RWPE2 (cell line): ENCODE results near the gene BBIP1.

Experiments
- ATAC-seq: fragments of 200-7000 bp; cut with Tn5 transposase; 3 replicates; pipeline ENCODE4 v1.9.1; 2021; ENCODE audit warnings: low read depth
- DNase-seq: peaks from one replicate; pipeline ENCODE4 v3.0.0-alpha.2; 2020; ENCODE audit warnings: low spot score
- H3K27ac ChIP-seq: fragments of 450-650 bp; 2 replicates; pipeline ENCODE4 v1.5.1; 2017; ENCODE audit warnings: mild to moderate bottlenecking; ENCODE audit not compliant: poor library complexity, severe bottlenecking
- H3K27me3 ChIP-seq: fragments of 250-450 bp; sonication (Bioruptor Pico); 2 replicates; pipeline ENCODE4 v1.5.1; 2021; ENCODE audit warnings: mild to moderate bottlenecking, moderate library complexity; ENCODE audit not compliant: insufficient read depth, poor library complexity, severe bottlenecking
- H3K36me3 ChIP-seq: fragments of 250-450 bp; sonication (Bioruptor Pico); 2 replicates; pipeline ENCODE4 v1.5.1; 2020; ENCODE audit warnings: low read depth, mild to moderate bottlenecking, moderate library complexity
- H3K4me1 ChIP-seq: fragments of 250-450 bp; sonication (Bioruptor Pico); 2 replicates; pipeline ENCODE4 v1.5.1; 2021; ENCODE audit warnings: mild to moderate bottlenecking, moderate library complexity; ENCODE audit not compliant: insufficient read depth, poor library complexity, severe bottlenecking
- H3K4me3 ChIP-seq: fragments of 250-450 bp; sonication (Bioruptor Pico); 2 replicates; pipeline ENCODE4 v1.5.1; 2021; ENCODE audit warnings: mild to moderate bottlenecking, moderate library complexity; ENCODE audit not compliant: severe bottlenecking
- H3K9me3 ChIP-seq: fragments of 250-450 bp; sonication (Bioruptor Pico); 2 replicates; pipeline ENCODE4 v1.5.1; 2021; ENCODE audit warnings: mild to moderate bottlenecking, moderate library complexity; ENCODE audit not compliant: severe bottlenecking
- TF ChIP-seq, protein P1 (sequence below): fragments of 450-650 bp; IDR thresholded peaks from one replicate; pipeline ENCODE4 v1.5.1; 2017; ENCODE audit warnings: mild to moderate bottlenecking, moderate library complexity; ENCODE audit not compliant: poor library complexity, severe bottlenecking

Gene BBIP1

GRCh38 chr10:110959379-110960332 lies 40.7 kb upstream of the BBIP1 start:
- TF ChIP-seq, protein P1, sequence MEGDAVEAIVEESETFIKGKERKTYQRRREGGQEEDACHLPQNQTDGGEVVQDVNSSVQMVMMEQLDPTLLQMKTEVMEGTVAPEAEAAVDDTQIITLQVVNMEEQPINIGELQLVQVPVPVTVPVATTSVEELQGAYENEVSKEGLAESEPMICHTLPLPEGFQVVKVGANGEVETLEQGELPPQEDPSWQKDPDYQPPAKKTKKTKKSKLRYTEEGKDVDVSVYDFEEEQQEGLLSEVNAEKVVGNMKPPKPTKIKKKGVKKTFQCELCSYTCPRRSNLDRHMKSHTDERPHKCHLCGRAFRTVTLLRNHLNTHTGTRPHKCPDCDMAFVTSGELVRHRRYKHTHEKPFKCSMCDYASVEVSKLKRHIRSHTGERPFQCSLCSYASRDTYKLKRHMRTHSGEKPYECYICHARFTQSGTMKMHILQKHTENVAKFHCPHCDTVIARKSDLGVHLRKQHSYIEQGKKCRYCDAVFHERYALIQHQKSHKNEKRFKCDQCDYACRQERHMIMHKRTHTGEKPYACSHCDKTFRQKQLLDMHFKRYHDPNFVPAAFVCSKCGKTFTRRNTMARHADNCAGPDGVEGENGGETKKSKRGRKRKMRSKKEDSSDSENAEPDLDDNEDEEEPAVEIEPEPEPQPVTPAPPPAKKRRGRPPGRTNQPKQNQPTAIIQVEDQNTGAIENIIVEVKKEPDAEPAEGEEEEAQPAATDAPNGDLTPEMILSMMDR, result no peak
- Histone ChIP-seq H3K27me3 (no peaks in the 10 kb centered on the region), H3K9me3 (no peaks in the 10 kb centered on the region), H3K36me3 (0 out of 2 replicates have a peak, but pooled peaks cover under 1% of the 10 kb centered on the region), H3K27ac (no peak overlapping the region), H3K4me3 (no peak overlapping the region), H3K4me1 (no peaks in the 10 kb centered on the region)
- ATAC-seq (no peak), DNase-seq (no peak)

- no peaks in the 10 kb centered on the region for H3K36me3 ChIP-seq
- H3K4me3 ChIP-seq, result no peak overlapping the region
- TF ChIP-seq, protein P1, result no peak
- no peak for ATAC-seq
- no peak for DNase-seq
- no peaks in the 10 kb centered on the region for H3K4me1 ChIP-seq
- no peak overlapping the region for H3K27ac ChIP-seq
- no peaks in the 10 kb centered on the region for H3K27me3 ChIP-seq
- H3K9me3 ChIP-seq, result no peaks in the 10 kb centered on the region
Observed at GRCh38 chr10:110957606-110958005, 38.6 kb upstream of the BBIP1 start.

DNA sequence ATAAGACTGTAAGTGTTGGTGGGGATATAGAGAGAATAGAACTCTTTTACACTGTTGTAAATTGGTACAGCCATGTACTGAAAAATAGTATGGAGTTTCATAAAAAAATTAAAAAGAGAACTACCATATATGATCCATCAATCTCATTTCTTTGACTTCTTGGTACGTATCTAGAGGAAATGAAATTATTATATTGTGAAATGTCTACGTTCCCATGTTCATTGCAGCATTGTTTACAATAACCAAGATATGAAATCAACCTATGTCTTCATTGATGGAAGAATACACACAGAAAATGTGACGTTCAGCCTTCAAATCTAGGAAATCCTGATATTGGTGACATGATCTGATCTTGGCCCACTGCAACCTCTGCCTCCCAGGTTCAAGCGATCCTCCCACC lies 32.4 kb upstream of the BBIP1 start:
- no peak overlapping the region for H3K4me3 ChIP-seq
- TF ChIP-seq, protein P1, result no peak
- no peaks in the 10 kb centered on the region for H3K9me3 ChIP-seq
- H3K27me3 ChIP-seq, result no peaks in the 10 kb centered on the region
- peaks cover 2% of the 10 kb centered on the region for H3K4me1 ChIP-seq
- 0 out of 2 replicates have a peak, but pooled peaks cover 8% of the 10 kb centered on the region for H3K36me3 ChIP-seq
- no peak for DNase-seq
- ATAC-seq, result no peak
- no peak overlapping the region for H3K27ac ChIP-seq

GRCh38 chr10:110947061-110947595 lies 28.1 kb upstream of the BBIP1 start:
- ATAC-seq (0 out of 3 replicates have a peak, but pooled peaks have one; percentile 35), DNase-seq (no peak)
- Histone ChIP-seq H3K9me3 (no peaks in the 10 kb centered on the region), H3K27ac (no peak overlapping the region), H3K4me1 (peaks cover 4% of the 10 kb centered on the region), H3K27me3 (no peaks in the 10 kb centered on the region), H3K4me3 (no peak overlapping the region), H3K36me3 (0 out of 2 replicates have a peak, but pooled peaks cover 8% of the 10 kb centered on the region)
- TF ChIP-seq, protein P1, result no peak
